RWPE1 (cell line): ENCODE results near the gene TECPR2.

Experiments used
- CTCF ChIA-PET: fragments of 350-600 bp; sonication (Branson Sonifier 250); formaldehyde crosslinking; extraction: SDS; loops from one replicate; lab custom pipeline; 2021; lab: Yijun Ruan, JAX
- POLR2A ChIA-PET: fragments of 400-600 bp; formaldehyde crosslinking; extraction: SDS; loops from one replicate; lab custom pipeline; 2020; ENCODE audit warnings: antibody characterized with exemption; ENCODE audit not compliant: low non-redundant PET; lab: Yijun Ruan, JAX
- DNase-seq: peaks from one replicate; pipeline ENCODE4 v3.0.0; 2012; ENCODE audit warnings: low spot score
- H3K27ac ChIP-seq: fragments of 450-650 bp; 2 replicates; pipeline ENCODE4 v1.5.1; 2017
- CTCF ChIP-seq: fragments of 450-650 bp; conservative IDR thresholded peaks from 2 replicates; pipeline ENCODE4 v1.5.1; 2017; ENCODE audit warnings: low read depth, mild to moderate bottlenecking

TECPR2 gene

GRCh38 chr14:102430212-102430908 is 67.6 kb downstream of the TECPR2 start:
- TF ChIP-seq CTCF = no peak
- POLR2A ChIA-PET = interaction anchor here (0.6 kb wide), 1 partner anchor 11 kb away, joined by 4 read pairs; no protein-coding TSS in a partner anchor
- CTCF ChIA-PET = no interaction called here
- no peak overlapping the region for H3K27ac ChIP-seq
- no peak for DNase-seq

- DNase-seq = no peak
- TF ChIP-seq CTCF = no peak
- CTCF ChIA-PET = interaction anchor here (0.5 to 0.7 kb wide), 2 partner anchors 88 to 177 kb away, joined by 3 to 5 read pairs; no protein-coding TSS in a partner anchor
- H3K27ac ChIP-seq = no peak overlapping the region
- POLR2A ChIA-PET = interaction anchor here (0.6 to 0.7 kb wide), 2 partner anchors 342 to 1739 kb away, joined by 3 to 4 read pairs; no protein-coding TSS in a partner anchor
Observed at GRCh38 chr14:102431751-102432150, 69.0 kb downstream of the TECPR2 start.

GRCh38 chr14:102434647-102435175 is 72.0 kb downstream of the TECPR2 start:
- peak overlapping the region; percentile 50 for H3K27ac ChIP-seq
- DNase-seq = no peak
- POLR2A ChIA-PET = no interaction called here
- no peak for TF ChIP-seq CTCF
- CTCF ChIA-PET = no interaction called here

GRCh38 chr14:102437997-102438915 is 75.5 kb downstream of the TECPR2 start:
- H3K27ac ChIP-seq = peak overlapping the region; percentile 47
- CTCF ChIA-PET = interaction anchor here (0.6 to 3.5 kb wide), 22 partner anchors 16 to 618 kb away, joined by 3 to 18 read pairs (median 4); partner anchors contain the start of gene ANKRD9
- DNase-seq = peak; percentile 88

GRCh38 chr14:102439556-102439955 is 76.8 kb downstream of the TECPR2 start:
- POLR2A ChIA-PET = no interaction called here
- CTCF ChIA-PET = interaction anchor here (3.5 kb wide), 1 partner anchor 76 kb away, joined by 18 read pairs; no protein-coding TSS in a partner anchor
- no peak for TF ChIP-seq CTCF
- peak overlapping the region; percentile 30 for H3K27ac ChIP-seq
- DNase-seq = no peak

More at GRCh38 chr14:102437997-102438915, 75.5 kb downstream of the TECPR2 start:
- TF ChIP-seq CTCF = peak; percentile 83
- POLR2A ChIA-PET = interaction anchor here (0.6 kb wide), 1 partner anchor 74 kb away, joined by 3 read pairs; no protein-coding TSS in a partner anchor

GRCh38 chr14:102440392-102440791 is 77.7 kb downstream of the TECPR2 start:
- peak overlapping the region; percentile 30 for H3K27ac ChIP-seq
- ChIA-PET CTCF (no interaction called here), POLR2A (no interaction called here)
- no peak for TF ChIP-seq CTCF
- no peak for DNase-seq
